HS-27A (cell line): ENCODE data around the gene CBLB.

Source experiments
- DNase-seq: peaks from one replicate; pipeline ENCODE4 v3.0.0-alpha.2; 2012; ENCODE audit warnings: low read depth, missing footprints

CBLB gene

GRCh38 chr3:105869861-105870755 is 1.3 kb upstream of the CBLB start:
- no peak for DNase-seq

GRCh38 chr3:105869531-105869833 is 670 bp upstream of the CBLB start:
- no peak for DNase-seq

- DNase-seq = peak; percentile 35
These were observed 426 bp downstream of the CBLB start for GRCh38 chr3:105868431-105868741.

DNA sequence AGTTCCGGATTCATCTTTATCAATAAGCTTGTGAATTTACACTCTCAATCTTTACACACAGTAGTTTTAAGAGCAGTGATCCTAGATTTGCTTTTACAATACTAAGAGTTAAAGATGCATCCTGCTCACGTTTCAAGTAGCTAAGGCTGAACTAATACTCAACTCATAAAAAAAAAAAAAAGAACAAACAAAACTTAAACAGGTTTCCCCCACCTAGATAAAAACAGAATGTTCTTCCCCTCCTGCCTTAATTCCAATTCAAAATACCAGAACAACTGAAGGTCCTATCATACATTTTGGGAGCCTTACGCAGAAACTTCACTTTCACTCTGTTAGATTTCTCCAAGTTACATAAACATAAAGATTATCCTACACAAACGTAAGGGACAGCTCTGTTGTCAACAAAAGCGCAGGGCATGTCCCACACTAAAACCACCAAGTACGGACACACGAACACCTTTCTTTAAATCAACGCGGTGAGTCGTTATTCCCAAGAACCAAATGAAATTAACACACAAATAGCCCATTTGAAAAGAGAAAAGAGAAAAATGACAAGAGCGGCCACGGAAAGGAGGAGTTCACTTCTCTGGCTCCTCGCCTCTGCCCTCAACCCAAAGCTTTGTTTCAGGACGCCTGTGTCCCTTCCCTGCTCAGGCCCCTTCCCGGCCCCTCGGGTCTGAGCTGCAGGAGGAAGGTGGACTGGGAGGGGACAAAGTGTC is 941 bp downstream of the CBLB start:
- DNase-seq = peak; percentile 20

DNA sequence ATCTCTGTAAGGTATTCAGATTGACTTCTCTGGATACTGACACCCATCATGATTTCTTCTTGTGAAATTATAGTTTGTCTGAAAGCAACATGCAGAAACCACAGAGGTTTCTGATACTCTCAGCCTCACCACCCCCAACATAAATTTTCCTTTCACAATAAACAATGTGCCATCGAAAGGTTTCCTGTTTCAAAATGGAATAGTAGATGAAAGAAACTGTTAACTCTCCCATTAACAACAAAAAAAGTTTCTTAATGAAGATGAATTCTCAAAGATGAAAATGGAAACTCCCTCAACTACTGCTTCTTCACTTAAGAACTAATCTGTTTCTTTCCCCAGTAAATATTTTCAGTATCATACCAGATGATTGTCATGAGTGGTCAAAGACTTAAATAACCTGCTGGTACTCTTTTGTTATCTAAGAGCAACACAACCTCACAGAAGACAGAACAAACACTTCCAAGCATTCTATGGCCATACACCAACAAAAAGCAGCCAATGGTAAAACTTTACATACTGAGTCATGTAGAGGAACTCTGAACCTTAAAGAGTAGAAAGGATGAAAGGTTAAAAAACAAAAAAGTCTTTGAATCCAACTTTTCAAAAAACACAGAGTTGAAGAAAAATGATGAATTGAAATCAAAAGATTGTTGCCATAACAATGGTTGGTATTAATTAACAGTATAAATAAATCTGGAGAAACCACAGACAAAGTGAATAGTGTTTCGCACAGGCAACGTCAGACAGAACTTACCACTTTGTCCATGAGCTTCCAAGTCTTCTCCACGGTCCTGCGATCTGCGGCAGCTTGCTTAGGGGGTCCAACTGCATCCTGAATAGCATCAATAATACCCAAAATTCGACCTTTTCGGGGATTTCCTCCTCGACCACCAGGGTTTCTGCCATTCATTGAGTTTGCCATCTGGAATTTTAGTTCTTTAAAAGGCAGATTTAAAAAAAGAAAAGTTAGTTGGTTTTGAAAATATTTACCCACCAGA is 1.9 kb downstream of the CBLB start:
- DNase-seq = no peak

- DNase-seq = no peak
These were observed 2.9 kb downstream of the CBLB start for GRCh38 chr3:105865867-105866350.

- no peak for DNase-seq
These were observed 3.7 kb downstream of the CBLB start for GRCh38 chr3:105865016-105865623.

- DNase-seq = no peak
These were observed 4.6 kb downstream of the CBLB start for GRCh38 chr3:105864212-105864611.

- no peak for DNase-seq
These were observed 5.2 kb downstream of the CBLB start for GRCh38 chr3:105863608-105864007.

DNA sequence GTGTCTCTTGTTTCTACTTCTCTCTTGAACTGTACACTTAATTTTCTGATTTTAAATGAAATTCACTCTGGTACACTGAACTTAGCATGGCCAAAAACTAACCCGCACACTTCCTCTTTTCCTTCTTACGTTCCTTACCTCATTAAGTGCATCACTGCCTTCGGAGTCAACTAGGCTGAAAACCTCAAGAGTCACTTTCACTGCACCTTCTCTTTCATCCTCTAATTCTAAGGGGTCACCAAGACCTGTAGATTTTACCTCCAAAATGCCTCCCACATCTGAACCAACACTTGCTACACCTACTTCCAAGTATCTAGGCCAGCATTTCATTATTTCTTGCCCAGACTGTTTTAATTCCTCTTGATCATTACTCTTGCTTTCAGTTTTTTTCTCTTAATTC is 6.6 kb downstream of the CBLB start:
- DNase-seq = no peak

DNA sequence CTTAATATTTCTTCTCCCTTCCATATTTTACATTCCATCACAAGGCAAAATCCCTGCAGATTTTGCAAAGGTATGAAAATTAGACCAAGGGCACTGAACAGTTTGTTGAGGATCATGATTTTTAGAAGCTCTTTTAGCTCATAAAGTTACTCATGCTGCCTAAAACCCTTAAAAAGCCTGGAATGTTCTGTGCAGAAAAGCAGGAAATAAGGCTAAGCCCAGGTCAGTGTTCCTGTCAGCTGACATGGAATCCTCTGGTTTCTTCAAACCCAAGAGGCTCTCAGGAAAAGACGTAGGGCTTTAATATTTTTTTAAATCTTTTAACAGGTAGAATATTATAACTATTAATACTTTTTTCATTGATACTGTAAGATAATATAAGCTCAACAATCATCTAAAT is 8.2 kb downstream of the CBLB start:
- no peak for DNase-seq

DNA sequence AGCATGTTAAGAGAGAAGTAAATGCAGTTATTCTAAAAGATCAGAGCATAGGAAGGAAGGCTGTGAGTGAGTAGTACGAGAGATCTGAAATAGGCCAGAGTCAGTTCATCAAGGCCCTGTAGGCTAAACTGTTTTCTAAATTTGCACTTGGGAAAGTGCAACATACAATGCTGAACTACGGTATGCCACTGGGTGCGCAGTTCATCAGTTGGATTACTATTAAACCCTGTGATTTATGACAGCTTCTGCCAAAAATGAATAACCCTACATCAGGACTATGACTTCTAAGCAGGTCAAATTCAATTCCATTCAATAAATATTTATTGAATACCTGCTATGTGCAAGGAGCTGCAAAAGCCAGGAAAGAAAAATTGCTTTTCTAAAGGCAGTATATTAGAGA is 10.8 kb downstream of the CBLB start:
- no peak for DNase-seq

- DNase-seq = no peak
These were observed 11.2 kb downstream of the CBLB start for GRCh38 chr3:105857601-105858000.

- DNase-seq = no peak
These were observed 12.2 kb downstream of the CBLB start for GRCh38 chr3:105856605-105857004.

- no peak for DNase-seq
These were observed 14.9 kb downstream of the CBLB start for GRCh38 chr3:105853801-105854432.

DNA sequence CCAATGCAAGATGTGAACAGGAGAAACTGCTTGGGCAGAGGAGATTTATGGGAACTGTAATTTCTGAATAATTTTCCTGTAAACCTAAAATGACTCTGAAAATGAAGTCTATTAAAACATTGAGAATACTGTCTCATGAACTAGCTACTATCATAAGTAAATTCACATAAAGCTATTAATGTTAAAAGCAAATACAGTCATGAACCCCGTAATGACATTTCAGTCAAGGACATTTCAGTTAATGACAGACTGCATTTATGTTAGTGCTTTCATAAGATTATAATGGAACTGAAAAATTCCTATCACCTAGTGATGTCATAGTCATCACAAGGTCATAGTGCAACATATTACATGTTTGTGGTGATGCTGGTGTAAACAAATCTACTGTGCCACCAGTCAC is 17.2 kb downstream of the CBLB start:
- no peak for DNase-seq

- DNase-seq = no peak
These were observed 17.6 kb downstream of the CBLB start for GRCh38 chr3:105851176-105851575.

GRCh38 chr3:105850593-105850992 is 18.2 kb downstream of the CBLB start:
- no peak for DNase-seq

DNA sequence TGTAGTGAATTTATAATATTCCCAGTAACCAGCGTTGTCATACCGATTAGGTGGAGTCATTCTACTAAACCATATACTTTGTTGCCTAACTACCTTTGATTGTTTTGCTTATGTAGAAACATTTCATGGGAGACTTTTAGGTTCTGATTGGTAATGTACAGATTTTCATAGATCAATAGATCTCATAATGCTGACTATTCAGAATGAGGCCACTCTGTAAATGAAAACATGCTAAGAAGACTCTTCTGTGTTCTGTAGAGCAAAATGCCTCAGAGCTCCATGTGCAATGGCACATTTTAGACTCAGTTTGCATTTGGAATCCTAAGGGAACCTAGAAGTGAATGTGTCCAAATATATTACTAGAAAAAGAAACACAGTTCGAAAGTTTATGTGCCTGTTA is 20.0 kb downstream of the CBLB start:
- no peak for DNase-seq

DNA sequence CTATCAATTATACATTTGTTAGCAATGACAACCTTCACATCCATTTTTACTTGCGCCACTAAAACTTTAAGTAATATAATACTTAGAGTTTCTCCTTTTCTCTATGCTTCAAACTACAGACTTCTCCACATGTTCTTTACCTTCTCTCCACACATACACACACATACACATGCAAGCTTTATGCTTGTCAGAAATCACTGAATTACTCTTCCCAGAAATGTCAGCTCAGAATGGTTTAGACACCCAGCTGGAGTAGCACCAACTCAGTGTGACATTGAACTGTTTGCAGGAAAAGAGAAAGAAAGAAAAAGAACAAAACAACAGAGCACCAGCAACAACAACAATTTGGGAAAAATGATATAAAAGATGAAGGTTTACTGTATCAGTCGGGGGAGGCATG is 20.9 kb downstream of the CBLB start:
- DNase-seq = no peak

DNA sequence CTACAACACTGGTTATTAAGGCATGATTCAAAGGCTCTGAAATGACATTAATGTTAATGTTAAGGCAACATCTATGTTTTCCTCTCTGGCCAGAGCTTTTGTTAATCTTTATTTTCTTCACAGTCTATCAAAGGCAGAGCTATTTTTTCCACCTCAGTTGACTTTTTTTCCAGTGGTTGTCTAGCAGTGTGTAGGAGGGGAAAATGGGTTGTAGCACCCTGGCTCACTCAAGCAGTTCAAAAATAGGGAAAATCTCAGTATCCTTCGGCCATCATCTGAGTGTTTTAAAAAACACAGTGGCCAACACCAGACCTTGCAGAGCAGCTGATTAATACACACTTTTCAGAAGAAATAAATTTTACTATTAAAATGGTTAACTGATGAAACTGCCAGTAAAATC is 21.4 kb downstream of the CBLB start:
- no peak for DNase-seq

DNA sequence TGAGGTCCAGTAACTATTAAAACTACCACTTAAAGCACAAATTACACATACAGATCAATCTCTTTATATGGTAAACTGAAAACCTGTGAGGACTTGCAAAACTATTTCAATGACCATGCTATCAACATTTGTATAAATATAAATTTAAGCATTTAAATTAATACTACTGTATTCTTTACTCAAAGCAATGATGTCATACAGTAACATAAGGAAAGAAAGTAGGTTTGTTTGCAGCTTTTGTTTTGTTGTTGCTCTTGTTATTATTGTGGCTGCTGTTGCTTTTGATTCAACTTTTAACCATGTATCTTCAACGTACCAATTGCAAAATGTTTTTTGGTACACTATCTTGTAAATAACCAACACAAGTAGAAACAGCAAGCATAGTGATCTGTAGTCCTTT is 22.0 kb downstream of the CBLB start:
- no peak for DNase-seq
